HuH-7 (cell line): ENCODE data around the gene NRARP.
"Not testable (repeated sequence)": the region's sequence is repeated elsewhere in the genome, so short reads cannot be mapped to it uniquely, and the experiment has no call there.

Experiments
- DNase-seq: peaks from one replicate; pipeline ENCODE4 v3.0.0; 2011; ENCODE audit warnings: low spot score

NRARP gene

GRCh38 chr9:137276473-137277328, 25.4 kb downstream of the NRARP start:
- DNase-seq: no peak

GRCh38 chr9:137275588-137276472, 26.2 kb downstream of the NRARP start:
- no peak for DNase-seq

- DNase-seq: no peak
Measured at GRCh38 chr9:137275203-137275587, 26.9 kb downstream of the NRARP start.

GRCh38 chr9:137273611-137274320, 28.3 kb downstream of the NRARP start:
- DNase-seq: no peak

- no peak for DNase-seq
Measured at GRCh38 chr9:137273095-137273490, 29.0 kb downstream of the NRARP start.

GRCh38 chr9:137272241-137273094, 29.6 kb downstream of the NRARP start:
- no peak for DNase-seq

GRCh38 chr9:137271696-137272076, 30.4 kb downstream of the NRARP start:
- DNase-seq: no peak

GRCh38 chr9:137270929-137271695, 31.0 kb downstream of the NRARP start:
- DNase-seq: no peak

GRCh38 chr9:137269231-137269772, 32.8 kb downstream of the NRARP start:
- no peak for DNase-seq

GRCh38 chr9:137268538-137269201, 33.4 kb downstream of the NRARP start:
- no peak for DNase-seq

- DNase-seq: no peak
Measured at GRCh38 chr9:137267933-137268355, 34.1 kb downstream of the NRARP start.

GRCh38 chr9:137266585-137267453, 35.3 kb downstream of the NRARP start:
- DNase-seq: no peak

- DNase-seq: no peak
Measured at GRCh38 chr9:137266162-137266527, 35.9 kb downstream of the NRARP start.

- DNase-seq: no peak
Measured at GRCh38 chr9:137265496-137266161, 36.4 kb downstream of the NRARP start.

- no peak for DNase-seq
Measured at GRCh38 chr9:137264067-137264466, 38.0 kb downstream of the NRARP start.

GRCh38 chr9:137263506-137263905, 38.6 kb downstream of the NRARP start:
- DNase-seq: no peak

- DNase-seq: no peak
Measured at GRCh38 chr9:137262909-137263285, 39.2 kb downstream of the NRARP start.

- DNase-seq: not testable (repeated sequence)
Measured at GRCh38 chr9:137262173-137262908, 39.7 kb downstream of the NRARP start.
